Endothelial cell of umbilical vein (primary cell): Measurements from ENCODE around the gene FTCDNL1. TPM values are rescaled to one million over a fixed set of nuclear protein-coding genes. Genes with fewer than 3 reads are reported as not detected.

Experiments used
- BruUV-seq: library from RNA; stranded (reverse); fragments of 400-500 nt; replicated peaks from 2 replicates; lab custom pipeline; 2021; lab: Mats Ljungman, UMichigan
- CTCF ChIA-PET: fragments of 300-600, 350-600 bp; sonication (Branson Sonifier 250); formaldehyde crosslinking; loops from one replicate; lab custom pipeline; 2021; ENCODE audit warnings: antibody characterized with exemption, inconsistent platforms; lab: Charles Lee
- POLR2A ChIA-PET: fragments of 300-600, 350-600 bp; sonication (Branson Sonifier 250); formaldehyde crosslinking; loops from one replicate; lab custom pipeline; 2021; ENCODE audit warnings: antibody characterized with exemption, inconsistent platforms; lab: Charles Lee
- DNase-seq: peaks from one replicate; pipeline ENCODE4 v3.0.0-alpha.2; 2011; ENCODE audit warnings: low read depth, low spot score
- FAIRE-seq: peaks from 2 replicates; lab custom pipeline; 2011; peaks lifted over from hg19 to GRCh38; lab: Jason Lieb, UNC
- H2AFZ ChIP-seq: 2 replicates; pipeline ENCODE4 v1.6.0; 2012; ENCODE audit warnings: low read depth, low read length, control low read depth, inconsistent platforms
- H3K27ac ChIP-seq: 2 replicates; pipeline ENCODE4 v1.5.1; 2011; ENCODE audit warnings: low read depth, mild to moderate bottlenecking, control low read depth, low read length, moderate library complexity; ENCODE audit not compliant: insufficient read depth
- H3K27me3 ChIP-seq, 2 experiments: 2 replicates each; pipeline versions ENCODE4 v1.6.0 to v1.6.1; 2011; ENCODE audit warnings: low read length in 2 of 2, mixed read lengths in 1 of 2; ENCODE audit not compliant: control insufficient read depth in 2 of 2, insufficient read depth in 2 of 2
- H3K36me3 ChIP-seq, 2 experiments: 2 replicates in 1 of 2; 3 replicates in 1 of 2; pipeline ENCODE4 v1.5.1; 2011; ENCODE audit warnings: low read length in 2 of 2, mild to moderate bottlenecking in 1 of 2, moderate library complexity in 1 of 2; ENCODE audit not compliant: control insufficient read depth in 2 of 2, insufficient read depth in 2 of 2; ENCODE audit errors: extremely low read depth in 1 of 2
- H3K4me1 ChIP-seq: 3 replicates; pipeline ENCODE4 v1.5.1; 2011; ENCODE audit warnings: mild to moderate bottlenecking, low read length; ENCODE audit not compliant: control insufficient read depth, insufficient read depth; ENCODE audit errors: extremely low read depth
- H3K4me2 ChIP-seq: 2 replicates; pipeline ENCODE4 v1.6.1; 2011; ENCODE audit warnings: low read length, control low read depth, mixed read lengths; ENCODE audit not compliant: insufficient read depth
- H3K4me3 ChIP-seq, 3 experiments: fragments of 200-600 bp in 1 of 3; sonication (generic), shearing (Covaris generic) in 1 of 3; replicated peaks in 1 of 3; 2 replicates each; pipeline ENCODE4 v1.5.1; 2011 to 2016; ENCODE audit warnings: control low read depth in 3 of 3, low read length in 3 of 3, mild to moderate bottlenecking in 2 of 3, inconsistent platforms in 1 of 3, low read depth in 1 of 3, moderate library complexity in 1 of 3; ENCODE audit not compliant: insufficient read depth in 1 of 3
- H3K79me2 ChIP-seq: 2 replicates; pipeline ENCODE4 v1.6.0; 2012; ENCODE audit warnings: low read length, inconsistent platforms; ENCODE audit not compliant: control insufficient read depth, insufficient read depth
- H3K9ac ChIP-seq: replicated peaks from 2 replicates; pipeline ENCODE3; 2011; ENCODE audit warnings: low read length, control low read depth; ENCODE audit not compliant: insufficient read depth; ENCODE audit errors: extremely low read depth
- H3K9me1 ChIP-seq: replicated peaks from 3 replicates; pipeline ENCODE4 v1.6.0; 2011; ENCODE audit warnings: mild to moderate bottlenecking, low read length; ENCODE audit not compliant: control insufficient read depth, insufficient read depth; ENCODE audit errors: extremely low read depth
- H3K9me3 ChIP-seq: replicated peaks from 2 replicates; pipeline ENCODE4 v1.5.1; 2012; ENCODE audit warnings: low read length, inconsistent platforms; ENCODE audit not compliant: control insufficient read depth, insufficient read depth
- H4K20me1 ChIP-seq: replicated peaks from 2 replicates; pipeline ENCODE3; 2011; ENCODE audit warnings: mild to moderate bottlenecking, low read length; ENCODE audit not compliant: control insufficient read depth, insufficient read depth; ENCODE audit errors: extremely low read depth
- EZH2 ChIP-seq: IDR thresholded peaks from 2 replicates; pipeline ENCODE4 v1.6.1; 2012; ENCODE audit warnings: borderline replicate concordance, low read depth, mild to moderate bottlenecking, moderate library complexity, low read length, inconsistent platforms; ENCODE audit not compliant: severe bottlenecking
- FOS ChIP-seq: IDR thresholded peaks from 2 replicates; pipeline ENCODE4 v1.6.1; 2011; ENCODE audit warnings: mild to moderate bottlenecking, low read length, moderate library complexity, borderline replicate concordance; ENCODE audit not compliant: insufficient read depth
- GATA2 ChIP-seq: IDR thresholded peaks from 2 replicates; pipeline ENCODE4 v1.7.0; 2011; ENCODE audit warnings: low read depth, mild to moderate bottlenecking, moderate library complexity, mixed read lengths, low read length; ENCODE audit not compliant: insufficient read length, insufficient read depth
- JUN ChIP-seq: IDR thresholded peaks from 2 replicates; pipeline ENCODE4 v1.6.1; 2011; ENCODE audit warnings: borderline replicate concordance, low read depth; ENCODE audit not compliant: insufficient read length, insufficient read depth
- MAX ChIP-seq: IDR thresholded peaks from 2 replicates; pipeline ENCODE4 v1.6.1; 2011; ENCODE audit not compliant: insufficient read depth, insufficient read length
- MYC ChIP-seq: IDR thresholded peaks from one replicate; pipeline ENCODE4 v1.6.1; 2011; ENCODE audit warnings: mild to moderate bottlenecking, low read depth, low read length
- POLR2A ChIP-seq: IDR thresholded peaks from 2 replicates; pipeline ENCODE4 v1.6.1; 2012; ENCODE audit warnings: low read depth, mild to moderate bottlenecking, control low read depth, low read length
- POLR2AphosphoS5 ChIP-seq: IDR thresholded peaks from 2 replicates; pipeline ENCODE4 v1.6.1; 2012; ENCODE audit warnings: low read depth, mild to moderate bottlenecking, control low read depth, low read length, moderate library complexity; ENCODE audit not compliant: insufficient read depth
- dilution Hi-C: fragments of 300-500 bp; cut with MboI; formaldehyde crosslinking; loops from one replicate; pipeline ENCODE4 v1.15.0; 2019; ENCODE audit warnings: low sequenced_read_pairs; ENCODE audit not compliant: extremely low pct_ligation_motif_present
- intact Hi-C: fragments of 100-400 bp; cut with micrococcal nuclease; formaldehyde crosslinking; loops from one replicate; pipeline ENCODE4 v1.10.0; 2022
- polyA plus RNA-seq, 4 experiments: library from polyadenylated mRNA; depleted of rRNA in 3 of 4; stranded (reverse) in 3 of 4; unstranded in 1 of 4; fragments of >200 nt; gene quantifications; 2 replicates each; pipeline versions ENCODE4 v1.2.1 to v1.2.3, GENCODE V29; 2011 to 2012; ENCODE audit warnings: missing spikeins in 1 of 4
- total RNA-seq: library from RNA; stranded (reverse); gene quantifications from 2 replicates; pipeline ENCODE4 v1.2.3, GENCODE V29; 2021
- TF ChIP-seq, protein P1 (sequence below), 2 donors: IDR thresholded peaks; 1 replicate in 1 of 2; 2 replicates in 1 of 2; pipeline ENCODE4 v1.5.1; 2011; ENCODE audit warnings: low read length in 2 of 2, mild to moderate bottlenecking in 2 of 2, moderate library complexity in 2 of 2, control low read depth in 1 of 2, inconsistent platforms in 1 of 2, low read depth in 1 of 2; ENCODE audit not compliant: insufficient read depth in 1 of 2; ENCODE audit errors: extremely low read depth in 1 of 2

The FTCDNL1 gene
- total and polyA plus RNA-seq, 2 donors (not counting 3 experiments of a cell fraction or from before 2014, with no cell fraction given) = 0.19 to 0.27 TPM

DNA sequence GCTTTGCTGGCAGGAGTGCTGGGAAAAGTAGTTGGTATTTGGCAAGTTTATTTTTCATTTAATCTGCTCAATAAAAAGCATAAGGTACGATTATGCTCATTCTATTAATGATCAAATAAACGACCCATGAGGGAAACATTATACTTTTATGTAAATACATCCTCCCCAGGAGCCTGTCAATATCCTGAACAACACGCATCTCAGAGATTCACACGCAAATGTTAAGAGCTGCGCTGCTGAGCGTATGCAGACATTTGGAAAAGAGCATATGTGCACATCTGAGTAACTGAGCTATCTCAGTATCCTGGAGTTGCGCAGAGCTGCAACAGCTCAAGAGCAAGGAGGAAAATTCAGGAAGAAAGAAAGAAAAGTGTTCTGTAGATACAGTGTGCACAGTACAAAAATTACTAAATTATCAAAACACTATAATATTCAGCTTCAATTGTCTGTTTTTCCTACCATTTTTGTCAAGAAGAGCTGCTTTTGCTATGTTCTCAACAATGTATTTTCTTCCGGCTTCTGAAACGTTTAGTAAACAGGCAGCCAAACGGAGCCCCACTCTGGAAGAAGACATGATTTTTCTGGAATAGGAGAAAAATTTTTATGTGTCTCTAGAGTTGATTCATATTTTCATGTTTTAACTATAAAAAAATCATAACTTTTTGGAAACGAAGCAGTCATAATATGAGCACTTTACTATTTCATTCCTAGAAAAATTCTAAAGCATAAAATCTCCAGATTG lies 2.4 kb downstream of the FTCDNL1 start:
- FAIRE-seq (no peak), DNase-seq (no peak)
- Histone ChIP-seq H3K36me3 (no peaks in the 10 kb centered on the region), H3K27ac (no peak overlapping the region), H3K79me2 (no peaks in the 10 kb centered on the region), H4K20me1 (no peaks in the 10 kb centered on the region), H3K9ac (no peak overlapping the region), H3K4me1 (peaks cover 2% of the 10 kb centered on the region), H3K9me3 (no peaks in the 10 kb centered on the region), H2AFZ (no peak overlapping the region), H3K4me2 (no peak overlapping the region), H3K27me3 (peaks cover 5 to 13% of the 10 kb centered on the region in 2 experiments), H3K9me1 (no peaks in the 10 kb centered on the region), H3K4me3 (no peak overlapping the region)
- intact Hi-C loops (no loop called here), dilution Hi-C loops (no loop called here)
- ChIA-PET CTCF (interaction anchor here (1.1 kb wide), 1 partner anchor 1534 kb away, joined by 3 read pairs; no protein-coding TSS in a partner anchor), POLR2A (interaction anchor here (0.6 kb wide), 1 partner anchor 9 kb away, joined by 5 read pairs; no protein-coding TSS in a partner anchor)
- TF ChIP-seq JUN = no peak
- TF ChIP-seq POLR2AphosphoS5 = no peak
- TF ChIP-seq FOS = no peak
- no peak for TF ChIP-seq EZH2
- TF ChIP-seq POLR2A = no peak
- TF ChIP-seq, protein P1, sequence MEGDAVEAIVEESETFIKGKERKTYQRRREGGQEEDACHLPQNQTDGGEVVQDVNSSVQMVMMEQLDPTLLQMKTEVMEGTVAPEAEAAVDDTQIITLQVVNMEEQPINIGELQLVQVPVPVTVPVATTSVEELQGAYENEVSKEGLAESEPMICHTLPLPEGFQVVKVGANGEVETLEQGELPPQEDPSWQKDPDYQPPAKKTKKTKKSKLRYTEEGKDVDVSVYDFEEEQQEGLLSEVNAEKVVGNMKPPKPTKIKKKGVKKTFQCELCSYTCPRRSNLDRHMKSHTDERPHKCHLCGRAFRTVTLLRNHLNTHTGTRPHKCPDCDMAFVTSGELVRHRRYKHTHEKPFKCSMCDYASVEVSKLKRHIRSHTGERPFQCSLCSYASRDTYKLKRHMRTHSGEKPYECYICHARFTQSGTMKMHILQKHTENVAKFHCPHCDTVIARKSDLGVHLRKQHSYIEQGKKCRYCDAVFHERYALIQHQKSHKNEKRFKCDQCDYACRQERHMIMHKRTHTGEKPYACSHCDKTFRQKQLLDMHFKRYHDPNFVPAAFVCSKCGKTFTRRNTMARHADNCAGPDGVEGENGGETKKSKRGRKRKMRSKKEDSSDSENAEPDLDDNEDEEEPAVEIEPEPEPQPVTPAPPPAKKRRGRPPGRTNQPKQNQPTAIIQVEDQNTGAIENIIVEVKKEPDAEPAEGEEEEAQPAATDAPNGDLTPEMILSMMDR (IDR thresholded peaks at IDR 0.05; ENCODE audit: extremely low read depth in 1 of 2, insufficient read depth in 1 of 2, low read depth in 1 of 2, low read length in 2 of 2) = no peak
- TF ChIP-seq MAX = no peak
- no peak for TF ChIP-seq GATA2
- TF ChIP-seq MYC = no peak
- no TSS peak for BruUV-seq
